Parathyroid adenoma (tissue), 2 donors: Measurements from ENCODE around the gene MRPL32.

Experiments
- H2AFZ ChIP-seq: fragments of 300-600 bp; sonication (generic); one replicate; pipeline ENCODE4 v1.7.0; 2017; ENCODE audit warnings: antibody characterized with exemption, mild to moderate bottlenecking
- H3K27ac ChIP-seq: fragments of 300-600 bp; sonication (generic); one replicate; pipeline ENCODE4 v1.7.0; 2017
- H3K27me3 ChIP-seq: fragments of 300-600 bp; sonication (generic); one replicate; pipeline ENCODE4 v1.7.0; 2017; ENCODE audit warnings: low read length; ENCODE audit not compliant: control insufficient read depth, insufficient read depth
- H3K36me3 ChIP-seq: fragments of 300-600 bp; sonication (generic); one replicate; pipeline ENCODE4 v1.7.0; 2017; ENCODE audit warnings: low read length; ENCODE audit not compliant: control insufficient read depth, insufficient read depth
- H3K4me1 ChIP-seq: fragments of 300-600 bp; sonication (generic); one replicate; pipeline ENCODE4 v1.7.0; 2017; ENCODE audit warnings: control low read depth
- H3K4me2 ChIP-seq: fragments of 300-600 bp; sonication (generic); one replicate; pipeline ENCODE4 v1.7.0; 2017; ENCODE audit warnings: low read length
- H3K4me3 ChIP-seq: fragments of 300-600 bp; sonication (generic); one replicate; pipeline ENCODE4 v1.7.0; 2017; ENCODE audit warnings: low read depth, low read length
- H3K79me2 ChIP-seq: fragments of 300-600 bp; sonication (generic); one replicate; pipeline ENCODE4 v1.7.0; 2017; ENCODE audit warnings: control low read depth
- H3K9ac ChIP-seq: fragments of 300-600 bp; sonication (generic); one replicate; pipeline ENCODE4 v1.7.0; 2017; ENCODE audit warnings: mild to moderate bottlenecking
- H3K9me3 ChIP-seq: fragments of 300-600 bp; sonication (generic); one replicate; pipeline ENCODE4 v1.7.0; 2017; ENCODE audit warnings: low read length; ENCODE audit not compliant: control insufficient read depth
- TF ChIP-seq, protein P1 (sequence below): fragments of 300-600 bp; sonication (generic); IDR thresholded peaks from one replicate; pipeline ENCODE4 v1.7.0; 2017; ENCODE audit warnings: antibody characterized with exemption, mild to moderate bottlenecking
- donor health status: primary hyperparathyroidism.

MRPL32 gene

DNA sequence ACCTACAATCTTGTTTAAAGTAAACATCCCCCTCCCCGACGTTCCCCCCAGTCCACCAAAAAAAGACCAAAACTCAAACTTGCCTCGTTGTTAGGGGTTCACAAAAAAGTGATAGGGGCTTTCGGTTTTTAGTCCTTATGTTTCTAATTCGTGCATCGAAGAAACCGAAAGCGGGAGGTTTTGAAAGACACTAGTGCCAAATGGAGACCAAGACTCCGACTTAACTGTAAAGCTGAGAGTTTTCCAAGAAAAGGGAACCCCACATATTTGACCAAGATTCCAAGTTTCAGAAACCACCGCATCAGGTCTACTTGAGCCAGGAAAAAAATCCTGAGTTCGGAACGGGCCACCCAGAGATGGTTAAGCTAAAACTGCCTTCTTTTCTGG, 736 bp upstream of the MRPL32 start:
- Histone ChIP-seq H3K36me3 (no peaks in the 10 kb centered on the region), H2AFZ (peak overlapping the region; percentile 89), H3K9me3 (no peaks in the 10 kb centered on the region), H3K4me1 (peaks cover 7% of the 10 kb centered on the region), H3K9ac (peak overlapping the region; percentile 34), H3K27ac (peak overlapping the region; percentile 70), H3K4me3 (peak overlapping the region; percentile 90), H3K4me2 (peak overlapping the region; percentile 87), H3K27me3 (no peaks in the 10 kb centered on the region), H3K79me2 (peaks cover 49% of the 10 kb centered on the region)
- TF ChIP-seq, protein P1, sequence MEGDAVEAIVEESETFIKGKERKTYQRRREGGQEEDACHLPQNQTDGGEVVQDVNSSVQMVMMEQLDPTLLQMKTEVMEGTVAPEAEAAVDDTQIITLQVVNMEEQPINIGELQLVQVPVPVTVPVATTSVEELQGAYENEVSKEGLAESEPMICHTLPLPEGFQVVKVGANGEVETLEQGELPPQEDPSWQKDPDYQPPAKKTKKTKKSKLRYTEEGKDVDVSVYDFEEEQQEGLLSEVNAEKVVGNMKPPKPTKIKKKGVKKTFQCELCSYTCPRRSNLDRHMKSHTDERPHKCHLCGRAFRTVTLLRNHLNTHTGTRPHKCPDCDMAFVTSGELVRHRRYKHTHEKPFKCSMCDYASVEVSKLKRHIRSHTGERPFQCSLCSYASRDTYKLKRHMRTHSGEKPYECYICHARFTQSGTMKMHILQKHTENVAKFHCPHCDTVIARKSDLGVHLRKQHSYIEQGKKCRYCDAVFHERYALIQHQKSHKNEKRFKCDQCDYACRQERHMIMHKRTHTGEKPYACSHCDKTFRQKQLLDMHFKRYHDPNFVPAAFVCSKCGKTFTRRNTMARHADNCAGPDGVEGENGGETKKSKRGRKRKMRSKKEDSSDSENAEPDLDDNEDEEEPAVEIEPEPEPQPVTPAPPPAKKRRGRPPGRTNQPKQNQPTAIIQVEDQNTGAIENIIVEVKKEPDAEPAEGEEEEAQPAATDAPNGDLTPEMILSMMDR, result no peak

DNA sequence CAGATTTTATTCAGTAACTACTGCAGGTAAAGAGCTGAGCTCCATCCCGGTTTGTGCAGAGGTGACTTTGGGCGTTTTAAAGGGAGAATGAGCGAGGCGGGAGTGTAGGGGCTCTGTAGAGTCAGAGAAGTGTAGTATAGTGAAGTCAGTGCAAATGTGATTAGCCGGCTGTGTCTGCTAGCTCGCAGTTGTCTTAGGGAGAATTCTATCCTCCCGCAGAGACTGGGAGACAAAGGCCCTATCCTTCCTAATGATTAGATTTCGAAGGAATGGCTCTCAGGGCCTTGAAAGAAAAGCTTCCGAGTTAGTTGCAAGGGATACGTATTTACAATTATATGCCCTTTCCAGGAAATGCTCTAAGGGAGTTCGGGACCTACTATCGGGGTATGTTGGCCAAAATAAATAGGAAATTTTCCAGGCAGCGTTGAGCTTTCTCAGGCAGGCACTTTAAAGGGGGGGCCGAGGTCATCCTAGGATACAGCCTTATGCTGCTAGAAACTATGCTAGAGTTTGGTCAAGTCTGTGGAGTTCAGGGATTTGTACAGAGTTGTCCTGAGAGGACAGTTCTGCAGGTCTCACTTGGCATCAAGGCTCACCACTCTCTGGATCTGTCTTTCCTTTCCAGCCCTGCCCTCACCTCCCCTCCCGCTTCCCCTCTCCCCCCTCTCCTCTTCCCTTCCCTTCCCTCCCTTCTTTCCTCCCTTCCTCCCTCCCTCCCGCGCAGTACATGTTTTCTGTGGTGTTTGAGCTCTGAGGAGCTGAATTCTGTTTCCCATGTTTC, 825 bp downstream of the MRPL32 start:
- H3K4me2 ChIP-seq, result peak overlapping the region; percentile 84
- no peaks in the 10 kb centered on the region for H3K36me3 ChIP-seq
- H3K9ac ChIP-seq, result peak overlapping the region; percentile 38
- peak overlapping the region; percentile 70 for H3K27ac ChIP-seq
- TF ChIP-seq, protein P1, result no peak
- H2AFZ ChIP-seq, result peak overlapping the region; percentile 89
- peak overlapping the region; percentile 90 for H3K4me3 ChIP-seq
- peaks cover 7% of the 10 kb centered on the region for H3K4me1 ChIP-seq
- no peaks in the 10 kb centered on the region for H3K27me3 ChIP-seq
- H3K79me2 ChIP-seq, result peaks cover 45% of the 10 kb centered on the region
- H3K9me3 ChIP-seq, result no peaks in the 10 kb centered on the region

DNA sequence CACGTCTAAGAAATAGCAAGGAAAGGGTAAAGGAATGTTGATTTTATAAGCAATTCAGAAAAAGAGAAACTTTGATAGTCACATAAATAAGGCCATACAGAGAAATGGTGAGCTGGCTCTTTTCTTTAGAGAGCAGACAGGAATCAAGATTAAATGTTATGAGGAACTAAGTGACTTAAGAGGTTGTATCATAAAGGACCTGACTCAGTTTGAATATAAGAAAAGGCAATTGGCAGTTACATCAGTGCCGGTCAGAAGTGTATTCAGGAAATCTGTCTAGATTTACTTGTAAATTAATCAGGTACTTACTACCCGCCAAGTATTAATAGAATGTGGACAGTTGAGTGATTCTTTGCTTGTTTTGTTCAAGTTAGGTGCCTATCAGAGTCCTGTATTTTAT, 2.1 kb downstream of the MRPL32 start:
- Histone ChIP-seq H3K27ac (no peak overlapping the region), H3K36me3 (no peaks in the 10 kb centered on the region), H3K9ac (no peak overlapping the region), H3K9me3 (no peaks in the 10 kb centered on the region), H3K4me1 (peaks cover 3% of the 10 kb centered on the region), H3K27me3 (no peaks in the 10 kb centered on the region), H3K4me2 (no peak overlapping the region), H3K79me2 (peaks cover 34% of the 10 kb centered on the region), H3K4me3 (no peak overlapping the region), H2AFZ (no peak overlapping the region)
- TF ChIP-seq, protein P1, result no peak

DNA sequence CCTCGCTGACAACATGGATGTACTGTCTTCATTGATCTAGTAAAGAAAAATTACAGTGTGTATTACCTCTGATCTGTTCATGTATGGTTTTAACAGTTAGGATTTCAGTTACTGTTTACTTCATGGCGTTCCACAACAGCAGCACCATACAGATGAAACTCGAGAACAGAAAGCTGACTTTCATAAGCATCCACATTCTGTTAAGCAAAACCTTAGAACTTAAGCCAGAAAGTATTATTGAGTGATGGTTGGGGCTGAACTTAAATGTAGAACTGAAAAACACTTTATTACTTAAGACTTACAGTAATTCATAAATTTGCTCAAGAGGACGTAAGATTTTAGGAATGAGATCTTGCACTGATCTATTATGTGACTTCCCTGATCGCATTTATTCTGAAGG, 3.7 kb downstream of the MRPL32 start:
- no peak overlapping the region for H3K4me2 ChIP-seq
- peaks cover 19% of the 10 kb centered on the region for H3K79me2 ChIP-seq
- TF ChIP-seq, protein P1, result no peak
- no peaks in the 10 kb centered on the region for H3K27me3 ChIP-seq
- no peaks in the 10 kb centered on the region for H3K9me3 ChIP-seq
- peaks cover 3% of the 10 kb centered on the region for H3K4me1 ChIP-seq
- H3K36me3 ChIP-seq, result no peaks in the 10 kb centered on the region
- H3K27ac ChIP-seq, result no peak overlapping the region
- no peak overlapping the region for H3K4me3 ChIP-seq
- H3K9ac ChIP-seq, result no peak overlapping the region
- no peak overlapping the region for H2AFZ ChIP-seq
